DMS114 treated with DMSO at 0.1 percent for 48 hours (cell line): Measurements from ENCODE around the gene ZNF154.
A peak's percentile ranks its signal among the peaks of the same experiment; 100 is the strongest.
"Not testable (repeated sequence)": the region's sequence is repeated elsewhere in the genome, so short reads cannot be mapped to it uniquely, and the experiment has no call there.

Source experiments
- DNase-seq: peaks from one replicate; lab custom pipeline; 2025; ENCODE audit not compliant: unreplicated experiment; lab: John Stamatoyannopoulos, UW

Gene ZNF154

DNA sequence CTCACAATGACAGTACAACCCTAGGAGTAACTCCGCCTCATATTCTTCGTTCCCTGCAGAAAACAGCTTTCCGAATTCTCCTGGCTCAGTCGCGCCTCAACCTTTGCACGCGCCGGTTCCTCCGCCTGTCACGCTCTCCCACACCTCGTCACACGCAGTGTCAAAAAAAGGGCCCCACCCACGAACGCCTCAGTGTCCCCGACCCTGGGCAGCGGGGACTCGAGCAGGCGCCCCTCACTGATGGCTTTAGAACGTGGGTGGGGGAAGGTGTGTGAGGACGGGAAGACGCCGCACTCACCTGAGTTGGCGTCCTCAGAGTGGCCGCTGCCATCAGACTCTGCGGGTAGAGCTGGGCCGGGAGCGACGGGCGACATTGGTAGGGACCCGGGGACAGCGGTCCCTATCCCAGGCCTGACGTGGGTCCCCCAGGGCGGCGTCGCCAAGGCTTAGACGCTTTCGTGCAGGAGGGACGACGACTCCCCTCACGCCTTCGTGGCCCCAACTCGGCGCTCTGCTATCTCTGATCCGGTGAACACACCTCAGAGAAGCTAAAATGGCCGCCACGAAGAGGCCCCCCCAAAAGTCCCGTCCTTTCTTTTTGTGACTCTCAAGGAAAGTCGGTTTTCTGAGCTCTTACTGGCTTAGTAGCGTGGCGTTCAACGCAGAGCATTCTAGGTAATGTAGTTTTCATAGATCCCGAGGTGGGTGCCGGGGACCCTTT, at the start of gene ZNF154:
Gene ZNF154 (minus strand): TSS at position 564 of the 721 bp plus-strand sequence. CDS start 233 bp downstream, at position 331.
- peak; percentile 81 for DNase-seq

DNA sequence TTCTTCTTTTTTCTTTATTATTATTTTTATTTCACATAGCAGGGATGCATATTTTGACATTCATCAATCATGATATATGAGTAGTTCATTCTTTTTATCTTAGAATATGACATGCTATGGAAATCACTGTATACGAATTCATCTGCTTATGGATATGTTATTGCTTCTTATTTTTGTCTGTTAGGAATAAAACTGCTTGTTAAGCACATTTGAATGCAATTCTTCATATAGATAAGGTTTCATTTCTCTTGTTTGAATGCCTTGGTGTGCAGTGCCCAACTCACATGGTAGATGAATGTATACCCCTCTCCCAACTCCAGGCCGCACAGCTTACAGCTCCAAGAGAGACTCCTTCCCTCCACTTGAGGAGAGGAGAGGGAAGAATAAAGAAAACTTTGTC, 48.9 kb upstream of the ZNF154 start:
- DNase-seq: no peak

DNA sequence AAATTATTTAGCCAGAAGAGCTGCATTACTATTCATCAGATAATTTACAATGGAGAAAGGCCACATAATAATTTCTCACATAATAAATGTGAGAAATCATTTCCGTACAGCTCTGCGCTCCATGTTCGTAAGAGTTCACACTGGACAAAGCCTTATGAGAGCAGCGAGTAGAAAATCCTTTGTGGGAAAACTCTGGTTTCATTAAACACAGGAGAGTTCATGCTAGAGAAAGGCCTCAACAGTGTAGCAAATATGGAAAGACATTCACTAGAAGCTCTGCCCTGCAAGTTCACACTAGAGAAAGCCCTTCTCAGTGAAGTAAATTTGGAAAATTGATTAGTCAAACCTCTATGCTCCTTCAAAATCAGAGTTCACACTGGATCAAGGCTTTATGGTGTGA, 46.0 kb upstream of the ZNF154 start:
- DNase-seq: no peak

DNA sequence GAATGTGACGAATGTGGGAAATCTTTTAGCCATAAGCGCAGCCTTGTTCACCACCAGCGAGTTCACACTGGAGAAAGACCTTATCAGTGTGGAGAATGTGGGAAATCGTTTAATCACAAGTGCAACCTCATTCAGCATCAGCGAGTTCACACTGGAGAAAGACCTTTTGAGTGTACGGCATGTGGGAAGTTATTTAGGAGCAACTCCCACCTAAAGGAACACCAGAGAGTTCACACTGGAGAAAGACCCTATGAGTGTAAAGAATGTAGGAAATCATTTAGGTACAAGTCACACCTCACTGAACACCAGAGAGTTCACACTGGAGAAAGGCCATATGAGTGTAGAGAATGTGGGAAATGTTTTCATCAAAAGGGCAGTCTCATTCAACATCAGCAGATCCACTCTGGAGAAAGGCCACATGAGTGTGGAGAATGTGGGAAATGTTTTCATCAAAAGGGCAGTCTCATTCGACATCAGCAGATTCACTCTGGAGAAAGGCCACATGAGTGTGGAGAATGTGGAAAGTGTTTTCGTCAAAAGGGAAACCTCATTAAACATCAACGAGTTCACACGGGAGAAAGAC, 45.2 kb upstream of the ZNF154 start:
- DNase-seq: no peak

DNA sequence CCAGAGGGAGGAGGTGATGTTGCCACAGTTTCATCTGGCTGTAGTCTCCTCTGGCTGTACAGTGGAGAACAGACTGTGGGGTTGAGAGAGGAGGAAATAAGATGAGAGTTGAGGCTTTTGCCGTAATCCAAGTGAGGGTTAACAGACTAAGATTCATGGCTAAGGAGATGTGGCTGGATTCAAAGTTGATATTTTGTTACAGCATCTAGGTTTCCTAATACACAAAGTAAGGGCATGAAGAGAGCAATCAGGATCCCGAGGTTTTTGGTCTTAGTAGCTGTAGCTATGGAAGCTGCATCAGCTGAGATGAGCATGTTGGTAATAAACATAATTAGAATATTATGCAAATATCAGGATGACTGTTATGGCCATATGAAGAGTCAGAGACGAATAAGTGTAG, 39.0 kb upstream of the ZNF154 start:
- DNase-seq: no peak

DNA sequence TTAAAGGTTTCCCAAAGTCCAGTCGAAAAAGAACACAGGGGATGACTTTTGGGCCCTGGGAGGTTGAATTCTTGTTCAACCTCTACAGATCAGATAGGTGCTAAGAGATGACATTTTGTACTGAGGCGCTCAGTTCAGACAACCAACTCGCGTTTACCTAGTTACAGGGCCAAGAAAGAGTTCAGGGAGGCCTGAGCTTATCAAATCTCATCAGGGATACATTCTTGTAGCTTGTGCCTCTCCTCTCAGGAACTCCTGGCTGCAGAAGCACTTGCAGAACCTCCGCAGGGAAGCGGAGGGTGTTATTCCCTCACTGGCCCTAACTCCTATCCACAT, 38.4 kb upstream of the ZNF154 start:
- no peak for DNase-seq

DNA sequence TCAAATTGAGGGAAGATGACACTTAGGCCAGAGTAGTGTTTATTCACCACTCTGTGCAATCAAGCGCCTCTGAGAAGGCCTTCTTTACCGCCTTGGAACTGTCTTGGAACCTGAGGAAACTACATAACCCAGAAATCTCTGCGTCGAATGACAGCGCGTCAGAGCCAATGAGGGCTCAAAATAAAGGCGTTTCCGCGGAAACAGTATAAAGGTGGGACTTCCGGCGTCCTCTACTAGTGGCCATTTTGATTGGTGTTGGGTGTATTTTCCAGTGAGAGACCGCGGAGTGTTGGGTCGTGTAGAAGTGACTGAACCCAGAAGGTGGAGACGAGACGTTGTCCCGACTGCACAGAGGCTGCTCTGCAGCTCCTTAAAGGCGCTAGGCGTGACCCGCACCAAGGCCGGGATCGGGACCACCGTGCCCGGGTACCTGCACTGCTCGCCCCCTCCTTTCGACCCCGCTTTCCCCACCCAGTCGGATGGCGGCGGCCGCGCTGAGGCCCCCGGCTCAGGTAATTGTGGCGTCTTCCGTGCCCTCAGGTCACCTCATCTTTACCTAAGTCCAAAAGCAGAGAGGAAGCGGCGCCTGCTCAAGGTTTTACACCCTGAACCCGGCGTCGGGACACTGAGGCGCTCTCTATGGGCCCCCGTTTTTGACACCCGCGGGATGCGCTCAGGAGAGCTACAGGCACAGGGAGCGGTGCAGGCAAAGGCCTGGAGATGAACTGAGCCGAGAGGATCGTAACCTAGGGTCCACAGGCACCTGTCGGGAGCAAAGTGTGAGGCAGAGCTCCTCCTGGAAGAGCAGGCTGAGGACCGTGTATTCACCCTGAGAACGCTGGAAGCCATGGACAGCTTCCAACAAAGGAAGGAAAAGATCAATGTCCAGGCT, 37.8 kb upstream of the ZNF154 start, which contains the start of gene ZNF776:
Gene ZNF776 (plus strand): TSS at position 236 of the 892 bp plus-strand sequence. CDS start 244 bp downstream, at position 480.
- peak; percentile 96 for DNase-seq

DNA sequence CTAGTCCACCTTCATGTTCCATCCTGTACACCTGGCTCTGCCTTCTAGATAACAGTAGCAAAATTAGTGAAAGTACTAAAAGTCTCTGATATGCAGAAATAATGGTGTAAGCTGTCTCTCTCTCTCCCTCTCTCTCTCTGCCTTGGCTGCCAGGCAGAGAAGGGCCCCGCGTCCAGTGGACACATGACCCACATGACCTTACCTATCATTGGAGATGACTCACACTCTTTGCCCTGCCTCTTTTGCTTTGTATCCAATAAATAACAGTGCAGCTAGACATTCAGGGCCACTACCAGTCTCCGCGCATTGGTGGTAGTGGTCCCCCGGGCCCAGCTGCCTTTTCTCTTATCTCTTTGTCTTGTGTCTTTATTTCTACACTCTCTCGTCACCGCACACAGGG, 29.8 kb upstream of the ZNF154 start:
- DNase-seq: not testable (repeated sequence)

DNA sequence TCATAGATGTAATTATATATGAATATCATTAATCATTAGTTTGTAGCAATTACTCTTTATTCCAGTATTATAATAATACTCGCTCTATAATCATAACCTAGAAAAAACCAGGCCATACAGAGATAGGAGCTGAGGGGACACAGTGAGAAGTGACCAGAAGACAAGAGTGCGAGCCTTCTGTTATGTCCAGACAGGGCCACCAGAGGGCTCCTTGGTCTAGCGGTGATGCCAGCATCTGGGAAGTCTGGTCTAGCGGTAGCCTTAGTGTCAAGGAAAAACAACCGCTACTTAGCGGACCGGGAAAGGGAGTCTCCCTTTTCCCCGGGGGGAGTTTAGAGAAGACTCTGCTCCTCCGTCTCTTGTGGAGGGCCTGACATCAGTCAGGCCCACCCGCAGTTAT, 29.3 kb upstream of the ZNF154 start:
- DNase-seq: not testable (repeated sequence)

DNA sequence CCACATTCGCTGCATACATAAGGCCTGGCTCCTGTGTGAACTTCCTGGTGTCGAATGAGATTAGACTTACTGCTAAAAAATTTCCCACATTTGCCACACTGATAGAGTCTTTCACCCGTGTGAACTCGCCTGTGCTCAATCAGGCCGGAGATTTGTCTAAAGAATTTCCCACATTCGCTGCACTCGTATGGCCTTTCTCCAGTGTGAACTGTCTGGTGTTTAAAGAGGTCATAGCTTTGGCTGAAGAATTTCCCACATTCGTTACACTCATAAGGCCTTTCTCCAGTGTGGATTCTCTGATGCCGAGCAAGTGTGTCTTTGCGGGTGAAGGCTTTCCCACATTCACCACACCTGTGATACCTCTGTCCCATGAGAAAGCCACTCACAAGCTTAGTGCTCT, 11.9 kb upstream of the ZNF154 start:
- no peak for DNase-seq

DNA sequence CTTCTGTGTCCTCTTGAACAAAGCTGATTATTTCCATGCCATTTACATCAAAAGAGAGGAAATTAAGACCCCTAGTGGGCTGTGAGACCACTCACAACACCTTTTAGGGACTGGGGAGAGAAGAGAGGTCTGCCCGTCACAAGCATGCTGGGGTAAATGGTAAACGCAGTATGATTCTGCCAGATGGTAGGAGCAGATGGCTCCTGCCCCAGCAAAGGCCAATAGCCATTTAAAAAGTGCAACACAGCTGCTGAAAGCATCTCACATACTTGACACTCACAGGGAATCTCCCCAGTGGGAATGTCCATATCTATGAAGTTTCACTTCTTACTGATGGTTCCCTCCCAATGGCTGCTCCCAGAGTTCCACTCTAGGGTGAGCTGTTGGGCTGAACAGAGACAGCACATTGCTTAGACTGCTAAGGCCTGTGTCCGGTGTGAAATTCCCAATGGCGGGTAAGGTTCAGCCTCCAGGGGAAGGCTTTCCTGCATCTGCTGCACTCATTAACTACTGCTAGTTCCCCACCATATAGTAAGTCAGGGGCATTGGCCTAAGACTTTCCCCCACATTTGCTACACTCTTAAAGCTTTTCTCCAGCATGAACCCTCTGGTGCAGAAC, 11.0 kb upstream of the ZNF154 start:
- DNase-seq: no peak

DNA sequence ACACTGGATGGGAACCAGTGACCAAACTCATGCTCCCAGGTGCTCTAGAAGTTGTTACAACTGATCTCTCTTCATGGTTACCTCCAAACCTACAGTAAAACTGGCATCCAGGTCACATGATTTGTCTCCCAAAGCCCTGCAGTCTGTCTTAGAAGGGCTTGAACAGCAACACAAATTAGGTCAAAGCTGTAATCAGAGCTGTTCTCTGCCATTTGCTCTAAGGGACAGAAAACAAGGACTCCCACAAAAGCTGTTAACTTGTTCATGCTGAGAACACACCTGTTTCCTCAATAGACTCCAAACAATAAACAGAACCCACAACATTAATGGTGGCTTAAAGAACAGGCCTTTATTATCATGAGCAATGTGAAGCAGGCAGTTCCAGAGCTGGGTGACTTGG, 10.4 kb upstream of the ZNF154 start:
- DNase-seq: no peak

DNA sequence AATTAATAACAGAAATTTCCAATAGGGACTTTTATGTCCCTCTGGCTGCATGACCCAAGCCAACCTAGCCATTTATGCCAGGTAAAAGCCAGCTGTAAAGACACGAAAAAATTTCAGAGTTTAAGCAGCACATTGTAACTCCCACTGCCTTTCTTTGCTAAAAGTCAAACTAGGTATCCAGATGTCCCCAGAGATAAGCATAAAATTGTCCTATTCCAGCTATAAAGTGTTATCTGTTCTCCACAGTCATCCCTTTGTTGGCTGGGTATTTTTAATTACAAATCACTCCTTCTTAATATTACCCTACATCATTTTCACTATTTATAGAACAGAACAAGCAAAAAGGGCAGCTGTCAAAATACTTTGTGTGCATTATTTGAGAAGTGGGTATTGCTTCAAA, 3.2 kb upstream of the ZNF154 start:
- DNase-seq: no peak

DNA sequence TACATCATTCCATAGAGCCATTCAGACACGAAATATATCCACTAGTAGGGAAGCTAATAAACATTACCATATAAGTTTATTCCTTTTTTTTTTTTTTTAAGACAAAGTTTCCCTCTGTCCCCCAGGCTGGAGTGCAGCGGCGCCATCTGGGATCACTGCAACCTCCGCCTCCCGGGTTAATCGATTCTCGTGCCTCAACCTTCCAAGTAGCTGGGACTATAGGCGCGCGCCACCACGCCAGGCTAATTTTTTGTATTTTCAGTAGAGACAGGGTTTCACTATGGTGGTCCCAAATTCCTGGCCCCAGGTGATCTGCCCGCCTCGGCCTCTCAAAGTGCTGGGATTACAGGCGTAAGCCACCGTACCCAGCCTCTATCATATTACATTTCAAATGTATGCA, 612 bp upstream of the ZNF154 start:
- no peak for DNase-seq

DNA sequence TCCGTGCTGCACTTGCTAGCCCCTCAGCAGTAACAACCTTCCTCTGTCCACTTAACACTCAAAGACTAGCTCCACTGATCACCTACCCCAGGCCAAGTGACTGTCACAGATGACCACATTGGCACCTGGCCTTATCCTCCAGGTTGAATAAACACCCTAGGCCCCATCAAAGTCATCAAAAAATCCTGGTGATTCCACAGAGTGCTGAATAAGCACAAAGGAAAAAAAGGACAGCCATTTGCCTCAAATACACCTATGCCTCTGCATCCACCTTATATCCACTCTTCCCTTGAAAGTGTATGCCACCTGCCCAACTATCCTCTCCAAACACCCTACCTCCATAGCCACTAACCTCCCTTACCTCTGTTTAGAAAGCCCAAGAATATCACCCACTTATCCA, 2.7 kb downstream of the ZNF154 start:
- DNase-seq: no peak

DNA sequence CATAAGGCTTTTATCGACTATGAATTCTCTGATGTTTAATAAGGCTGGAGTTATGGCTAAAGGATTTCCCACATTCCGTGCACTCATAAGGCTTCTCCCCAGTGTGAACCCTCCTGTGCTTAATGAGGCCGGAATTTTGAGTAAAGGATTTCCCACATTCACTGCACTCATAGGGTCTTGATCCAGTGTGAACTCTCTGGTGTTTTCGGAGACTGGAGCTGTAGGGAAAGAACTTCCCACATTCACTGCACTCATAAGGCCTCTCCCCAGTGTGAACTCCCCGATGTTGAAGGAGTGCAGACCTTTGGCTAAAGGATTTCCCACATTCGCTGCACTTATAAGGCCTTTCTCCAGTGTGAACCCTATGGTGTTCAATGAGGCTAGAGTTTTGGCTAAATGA, 7.4 kb downstream of the ZNF154 start:
- DNase-seq: no peak

DNA sequence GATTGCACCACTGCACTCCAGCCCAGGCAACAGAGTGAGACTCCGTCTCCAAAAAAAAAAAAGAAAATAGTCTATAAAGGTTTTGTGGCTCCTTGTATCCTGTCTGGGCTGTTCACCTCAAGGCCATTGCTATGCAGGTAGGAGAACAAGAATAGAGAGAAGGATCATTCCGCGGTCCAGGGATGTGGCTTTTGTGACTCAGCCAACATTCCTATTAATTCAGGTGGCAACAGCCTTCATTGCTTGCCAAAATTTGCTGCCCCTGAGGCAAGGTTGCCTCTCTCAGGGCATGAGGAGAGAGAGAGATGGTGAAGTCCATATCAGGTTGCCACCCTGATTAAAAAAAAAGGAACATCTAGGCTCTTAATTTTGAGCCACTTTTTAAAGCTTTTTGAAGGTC, 19.3 kb downstream of the ZNF154 start:
- no peak for DNase-seq

DNA sequence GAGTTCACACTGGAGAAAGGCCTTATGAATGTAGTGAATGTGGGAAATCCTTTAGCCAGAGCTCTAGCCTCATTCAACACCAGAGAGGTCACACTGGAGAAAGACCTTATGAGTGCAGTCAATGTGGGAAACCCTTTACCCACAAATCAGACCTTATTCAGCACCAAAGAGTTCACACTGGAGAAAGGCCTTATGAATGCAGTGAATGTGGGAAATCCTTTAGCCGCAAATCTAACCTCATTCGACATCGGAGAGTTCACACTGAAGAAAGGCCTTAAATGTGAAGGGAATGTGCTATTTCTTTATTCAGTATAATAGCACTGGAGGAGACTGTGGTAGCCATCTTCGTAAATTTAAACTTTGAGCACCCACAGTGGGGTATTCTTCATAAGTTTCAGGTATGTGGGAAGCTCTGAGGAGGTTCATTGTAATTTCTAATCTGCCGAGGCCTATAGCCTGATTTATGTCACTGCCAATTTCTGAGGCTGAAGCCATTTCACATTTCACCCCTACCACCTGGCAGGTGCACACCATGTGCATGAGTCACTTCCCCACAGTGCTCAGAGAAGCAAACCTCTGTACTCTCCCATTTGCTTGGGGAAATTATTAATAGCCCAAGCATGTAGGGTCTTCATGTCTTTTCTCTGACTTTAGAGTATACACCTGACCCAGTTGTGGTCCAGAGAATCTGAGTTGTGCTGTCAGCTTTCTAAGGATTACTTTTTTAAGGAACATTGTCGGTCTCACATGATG, 20.8 kb downstream of the ZNF154 start:
- no peak for DNase-seq

DNA sequence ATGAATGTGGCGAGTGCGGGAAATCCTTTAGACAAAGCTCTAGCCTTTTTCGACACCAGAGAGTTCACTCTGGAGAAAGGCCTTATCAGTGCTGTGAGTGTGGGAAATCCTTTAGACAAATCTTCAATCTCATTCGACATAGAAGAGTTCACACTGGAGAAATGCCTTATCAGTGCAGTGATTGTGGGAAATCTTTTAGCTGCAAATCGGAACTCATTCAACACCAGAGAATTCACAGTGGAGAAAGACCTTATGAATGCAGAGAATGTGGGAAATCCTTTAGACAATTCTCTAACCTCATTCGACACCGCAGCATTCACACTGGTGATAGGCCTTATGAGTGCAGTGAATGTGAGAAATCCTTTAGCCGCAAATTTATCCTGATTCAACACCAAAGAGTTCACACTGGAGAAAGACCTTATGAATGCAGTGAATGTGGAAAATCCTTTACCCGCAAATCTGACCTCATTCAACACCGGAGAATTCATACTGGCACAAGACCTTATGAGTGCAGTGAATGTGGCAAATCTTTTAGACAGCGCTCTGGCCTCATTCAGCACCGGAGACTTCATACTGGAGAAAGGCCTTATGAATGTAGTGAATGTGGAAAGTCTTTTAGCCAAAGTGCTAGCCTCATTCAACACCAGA, 21.5 kb downstream of the ZNF154 start:
- DNase-seq: no peak

DNA sequence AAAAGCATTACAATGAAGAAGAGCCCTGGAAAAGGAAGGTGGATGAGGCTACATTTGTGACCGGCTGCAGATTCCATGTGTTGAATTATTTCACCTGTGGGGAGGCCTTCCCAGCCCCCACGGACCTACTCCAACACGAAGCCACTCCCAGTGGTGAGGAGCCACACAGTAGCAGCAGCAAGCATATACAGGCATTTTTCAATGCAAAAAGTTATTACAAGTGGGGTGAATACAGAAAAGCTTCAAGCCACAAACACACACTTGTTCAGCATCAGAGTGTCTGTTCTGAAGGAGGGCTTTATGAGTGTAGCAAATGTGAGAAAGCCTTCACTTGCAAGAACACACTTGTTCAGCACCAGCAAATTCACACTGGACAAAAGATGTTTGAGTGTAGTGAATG, 22.3 kb downstream of the ZNF154 start:
- no peak for DNase-seq
